Natural killer cell (primary cell): ENCODE data around the gene REM1. TPM values are rescaled to one million over a fixed set of nuclear protein-coding genes. Genes with fewer than 3 reads are reported as not detected.

ENCODE experiments used
- ATAC-seq, 3 donors: fragments of 150-1000 bp in 2 of 3; fragments of 200-7000 bp in 1 of 3; cut with Tn5 transposase; 1 replicate in 1 of 3; 2 replicates in 2 of 3; pipeline ENCODE4 v1.10.0; 2021; ENCODE audit warnings: mild to moderate bottlenecking in 2 of 3, moderate library complexity in 2 of 3
- DNase-seq, 2 donors: peaks; one replicate each; pipeline versions ENCODE4 v3.0.0 to v3.0.0-alpha.2; 2013 to 2021; ENCODE audit warnings: mixed read lengths in 1 of 2
- H3K27ac ChIP-seq: one replicate; pipeline ENCODE4 v1.5.1; 2013; ENCODE audit warnings: mild to moderate bottlenecking, low read length
- H3K27me3 ChIP-seq: one replicate; pipeline ENCODE4 v1.6.1; 2013; ENCODE audit warnings: low read length; ENCODE audit not compliant: control insufficient read depth, insufficient read depth
- H3K36me3 ChIP-seq: one replicate; pipeline ENCODE4 v1.6.1; 2013; ENCODE audit warnings: low read length; ENCODE audit not compliant: control insufficient read depth, insufficient read depth
- H3K4me1 ChIP-seq: one replicate; pipeline ENCODE4 v1.6.1; 2013; ENCODE audit warnings: low read length; ENCODE audit not compliant: control insufficient read depth, insufficient read depth
- H3K4me3 ChIP-seq: one replicate; pipeline ENCODE4 v1.5.1; 2013; ENCODE audit warnings: low read length
- H3K9me3 ChIP-seq: one replicate; pipeline ENCODE4 v1.6.1; 2013; ENCODE audit warnings: low read length; ENCODE audit not compliant: control insufficient read depth, insufficient read depth
- H3K27ac Mint-ChIP-seq, 2 donors: one replicate each; pipeline ENCODE4 v1.8.0; 2022; ENCODE audit warnings: mild to moderate bottlenecking in 2 of 2, mixed read lengths in 2 of 2, moderate library complexity in 1 of 2
- H3K27me3 Mint-ChIP-seq, 2 donors: one replicate each; pipeline ENCODE4 v1.8.0; 2022; ENCODE audit warnings: low read depth in 2 of 2, mixed read lengths in 2 of 2
- H3K36me3 Mint-ChIP-seq: one replicate; pipeline ENCODE4 v1.8.0; 2022; ENCODE audit warnings: mixed read lengths
- H3K4me1 Mint-ChIP-seq, 2 donors: one replicate each; pipeline ENCODE4 v1.8.0; 2022; ENCODE audit warnings: mixed read lengths in 2 of 2
- H3K4me3 Mint-ChIP-seq: one replicate; pipeline ENCODE4 v1.8.0; 2022; ENCODE audit warnings: mild to moderate bottlenecking, moderate library complexity, mixed read lengths
- H3K9me3 Mint-ChIP-seq, 2 donors: one replicate each; pipeline ENCODE4 v1.8.0; 2022; ENCODE audit warnings: mixed read lengths in 2 of 2
- WGBS: methylation state at CpG from one replicate; pipeline ENCODE4 v1.1.7; 2013; ENCODE audit warnings: missing lambda C conversion rate; ENCODE audit not compliant: insufficient coverage; 5-methylcytosine and 5-hydroxymethylcytosine counted together
- intact Hi-C: fragments of 100-400 bp; cut with micrococcal nuclease; formaldehyde crosslinking; loops from one replicate; pipeline ENCODE4 v1.14.2; 2022
- total RNA-seq, 4 donors: library from RNA; stranded (reverse); fragments of 120-200 nt in 1 of 4; gene quantifications; one replicate each; pipeline versions ENCODE4 v1.2.3 to v1.2.4, GENCODE V29; 2013 to 2022
- TF ChIP-seq, protein P1 (sequence below): fragments of 200-600 bp; IDR thresholded peaks from one replicate; pipeline ENCODE4 v1.8.0; 2022; ENCODE audit warnings: antibody characterized with exemption

The REM1 gene
- total RNA-seq, 3 donors from 2014 or later (not counting 1 experiment from before 2014, with no cell fraction given) = not detected

DNA sequence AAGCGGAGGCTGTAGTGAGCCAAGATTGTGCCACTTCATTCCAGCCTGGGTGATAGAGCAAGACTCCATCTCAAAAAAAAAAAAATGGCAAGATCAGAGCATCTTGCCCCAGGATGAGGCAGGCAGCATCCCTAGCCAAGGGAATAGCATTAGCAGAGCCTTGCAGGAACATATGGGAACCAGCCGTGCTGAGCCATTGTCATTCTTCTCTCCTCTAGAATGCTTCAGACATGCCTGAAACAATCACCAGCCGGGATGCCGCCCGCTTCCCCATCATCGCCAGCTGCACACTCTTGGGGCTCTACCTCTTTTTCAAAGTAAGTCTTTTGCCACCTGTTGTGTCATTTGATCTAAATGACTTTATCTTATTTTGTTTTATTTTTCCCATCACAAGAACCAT, 52.2 kb downstream of the REM1 start:
- no peaks in the 10 kb centered on the region for H3K9me3 ChIP-seq
- no peaks in the 10 kb centered on the region for H3K4me1 ChIP-seq
- H3K9me3 Mint-ChIP-seq = no peaks in the 10 kb centered on the region
- no peak overlapping the region for H3K27ac ChIP-seq
- H3K27ac Mint-ChIP-seq = no peak overlapping the region
- H3K4me3 ChIP-seq = no peak overlapping the region
- H3K27me3 ChIP-seq = no peaks in the 10 kb centered on the region
- H3K27me3 Mint-ChIP-seq = no peaks in the 10 kb centered on the region
- peaks cover 2% of the 10 kb centered on the region for H3K36me3 Mint-ChIP-seq
- DNase-seq = no peak
- 97% methylated on average over 6 of the region's 6 CpGs for WGBS
- peaks cover 41% of the 10 kb centered on the region for H3K36me3 ChIP-seq
- TF ChIP-seq, protein P1, sequence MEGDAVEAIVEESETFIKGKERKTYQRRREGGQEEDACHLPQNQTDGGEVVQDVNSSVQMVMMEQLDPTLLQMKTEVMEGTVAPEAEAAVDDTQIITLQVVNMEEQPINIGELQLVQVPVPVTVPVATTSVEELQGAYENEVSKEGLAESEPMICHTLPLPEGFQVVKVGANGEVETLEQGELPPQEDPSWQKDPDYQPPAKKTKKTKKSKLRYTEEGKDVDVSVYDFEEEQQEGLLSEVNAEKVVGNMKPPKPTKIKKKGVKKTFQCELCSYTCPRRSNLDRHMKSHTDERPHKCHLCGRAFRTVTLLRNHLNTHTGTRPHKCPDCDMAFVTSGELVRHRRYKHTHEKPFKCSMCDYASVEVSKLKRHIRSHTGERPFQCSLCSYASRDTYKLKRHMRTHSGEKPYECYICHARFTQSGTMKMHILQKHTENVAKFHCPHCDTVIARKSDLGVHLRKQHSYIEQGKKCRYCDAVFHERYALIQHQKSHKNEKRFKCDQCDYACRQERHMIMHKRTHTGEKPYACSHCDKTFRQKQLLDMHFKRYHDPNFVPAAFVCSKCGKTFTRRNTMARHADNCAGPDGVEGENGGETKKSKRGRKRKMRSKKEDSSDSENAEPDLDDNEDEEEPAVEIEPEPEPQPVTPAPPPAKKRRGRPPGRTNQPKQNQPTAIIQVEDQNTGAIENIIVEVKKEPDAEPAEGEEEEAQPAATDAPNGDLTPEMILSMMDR = no peak
- H3K4me3 Mint-ChIP-seq = no peak overlapping the region
- no peak for ATAC-seq
- H3K4me1 Mint-ChIP-seq = peaks cover 15 to 21% of the 10 kb centered on the region in 2 donors
- intact Hi-C loops = no loop called here

Other genes starting within 250 kb of the REM1 start
- not detected for gene DEFB115, start 217.6 kb upstream of the REM1 start, total RNA-seq
- gene DEFB116, start 166.7 kb upstream of the REM1 start, total RNA-seq = not detected
- gene DEFB118, start 106.7 kb upstream of the REM1 start, total RNA-seq = not detected
- gene DEFB119, start 84.7 kb upstream of the REM1 start, total RNA-seq = not detected
- not detected for gene DEFB121, start 69.1 kb upstream of the REM1 start, total RNA-seq
- gene DEFB123, start 34.7 kb upstream of the REM1 start, total RNA-seq = not detected
- not detected for gene DEFB124, start 161 bp upstream of the REM1 start, total RNA-seq
- 100 to 1,000 TPM in 2 of 3 donors, 10 to 100 TPM in 1; 97.5 to 135 (median 104) TPM for gene HM13, start 39.2 kb downstream of the REM1 start, total RNA-seq
- gene ID1, start 130.0 kb downstream of the REM1 start, total RNA-seq = 10 to 100 TPM in 1 of 3 donors, 1 to 10 TPM in 2; 5.6 to 10.1 (median 6.4) TPM
- gene COX4I2, start 162.6 kb downstream of the REM1 start, total RNA-seq = not detected
- gene BCL2L1, start 247.6 kb downstream of the REM1 start, total RNA-seq = 10 to 100 TPM; 67.4 to 92.6 (median 78.6) TPM